Fibroblast of the aortic adventitia (primary cell): ENCODE results near the gene PRSS38. TPM values are rescaled to one million over a fixed set of nuclear protein-coding genes. Genes with fewer than 3 reads are reported as not detected.

ENCODE experiments used
- DNase-seq: peaks from one replicate; pipeline ENCODE4 v3.0.0-alpha.2; 2010; ENCODE audit warnings: low read depth
- H3K4me3 ChIP-seq: 2 replicates; pipeline ENCODE4 v1.5.1; 2011; ENCODE audit warnings: low read depth, mild to moderate bottlenecking, control low read depth, low read length, moderate library complexity
- total RNA-seq: library from RNA; depleted of rRNA; stranded (reverse); fragments of >200 nt; gene quantifications from 2 replicates; pipeline ENCODE4 v1.2.3, GENCODE V29; 2012; ENCODE audit warnings: low replicate concordance
- TF ChIP-seq, protein P1 (sequence below): IDR thresholded peaks from 2 replicates; pipeline ENCODE4 v1.5.1; 2011; ENCODE audit warnings: mild to moderate bottlenecking, low read length, control low read depth, inconsistent platforms; ENCODE audit not compliant: insufficient read depth

PRSS38 gene
- total RNA-seq, 1 donor, result not detected

DNA sequence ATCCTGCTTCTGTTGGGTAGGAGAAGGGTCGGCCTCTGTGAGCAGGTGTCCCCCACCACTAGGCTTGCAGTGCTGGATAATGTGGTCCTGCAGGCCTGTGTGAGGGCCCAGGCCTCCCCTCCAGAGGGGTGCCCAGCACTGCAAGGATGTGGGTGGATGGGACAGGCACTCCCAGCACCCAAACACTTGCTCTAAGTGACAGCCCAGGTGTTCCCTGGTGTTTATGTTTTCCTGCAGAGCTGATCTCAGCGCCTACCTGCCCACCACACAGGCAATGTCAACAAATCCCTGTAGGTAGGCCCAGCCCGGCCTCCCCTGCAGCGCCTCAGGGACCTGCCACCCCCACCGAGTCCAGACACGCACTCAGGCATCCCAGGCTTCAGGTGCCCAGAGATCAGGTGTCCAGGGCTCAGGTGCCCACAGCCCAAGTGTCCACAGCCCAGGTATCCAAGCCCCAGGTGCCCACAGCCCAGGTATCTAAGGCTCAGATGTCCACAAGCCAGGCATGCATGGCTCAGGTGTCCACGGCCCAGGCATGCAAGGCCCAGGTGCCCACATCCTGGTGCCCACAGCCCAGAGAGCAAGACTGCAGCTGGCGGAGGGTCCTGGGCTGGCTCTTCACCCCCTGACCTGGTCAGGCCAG, 73.0 kb downstream of the PRSS38 start:
- no peak for DNase-seq
- TF ChIP-seq, protein P1, sequence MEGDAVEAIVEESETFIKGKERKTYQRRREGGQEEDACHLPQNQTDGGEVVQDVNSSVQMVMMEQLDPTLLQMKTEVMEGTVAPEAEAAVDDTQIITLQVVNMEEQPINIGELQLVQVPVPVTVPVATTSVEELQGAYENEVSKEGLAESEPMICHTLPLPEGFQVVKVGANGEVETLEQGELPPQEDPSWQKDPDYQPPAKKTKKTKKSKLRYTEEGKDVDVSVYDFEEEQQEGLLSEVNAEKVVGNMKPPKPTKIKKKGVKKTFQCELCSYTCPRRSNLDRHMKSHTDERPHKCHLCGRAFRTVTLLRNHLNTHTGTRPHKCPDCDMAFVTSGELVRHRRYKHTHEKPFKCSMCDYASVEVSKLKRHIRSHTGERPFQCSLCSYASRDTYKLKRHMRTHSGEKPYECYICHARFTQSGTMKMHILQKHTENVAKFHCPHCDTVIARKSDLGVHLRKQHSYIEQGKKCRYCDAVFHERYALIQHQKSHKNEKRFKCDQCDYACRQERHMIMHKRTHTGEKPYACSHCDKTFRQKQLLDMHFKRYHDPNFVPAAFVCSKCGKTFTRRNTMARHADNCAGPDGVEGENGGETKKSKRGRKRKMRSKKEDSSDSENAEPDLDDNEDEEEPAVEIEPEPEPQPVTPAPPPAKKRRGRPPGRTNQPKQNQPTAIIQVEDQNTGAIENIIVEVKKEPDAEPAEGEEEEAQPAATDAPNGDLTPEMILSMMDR, result no peak
- no peak overlapping the region for H3K4me3 ChIP-seq

DNA sequence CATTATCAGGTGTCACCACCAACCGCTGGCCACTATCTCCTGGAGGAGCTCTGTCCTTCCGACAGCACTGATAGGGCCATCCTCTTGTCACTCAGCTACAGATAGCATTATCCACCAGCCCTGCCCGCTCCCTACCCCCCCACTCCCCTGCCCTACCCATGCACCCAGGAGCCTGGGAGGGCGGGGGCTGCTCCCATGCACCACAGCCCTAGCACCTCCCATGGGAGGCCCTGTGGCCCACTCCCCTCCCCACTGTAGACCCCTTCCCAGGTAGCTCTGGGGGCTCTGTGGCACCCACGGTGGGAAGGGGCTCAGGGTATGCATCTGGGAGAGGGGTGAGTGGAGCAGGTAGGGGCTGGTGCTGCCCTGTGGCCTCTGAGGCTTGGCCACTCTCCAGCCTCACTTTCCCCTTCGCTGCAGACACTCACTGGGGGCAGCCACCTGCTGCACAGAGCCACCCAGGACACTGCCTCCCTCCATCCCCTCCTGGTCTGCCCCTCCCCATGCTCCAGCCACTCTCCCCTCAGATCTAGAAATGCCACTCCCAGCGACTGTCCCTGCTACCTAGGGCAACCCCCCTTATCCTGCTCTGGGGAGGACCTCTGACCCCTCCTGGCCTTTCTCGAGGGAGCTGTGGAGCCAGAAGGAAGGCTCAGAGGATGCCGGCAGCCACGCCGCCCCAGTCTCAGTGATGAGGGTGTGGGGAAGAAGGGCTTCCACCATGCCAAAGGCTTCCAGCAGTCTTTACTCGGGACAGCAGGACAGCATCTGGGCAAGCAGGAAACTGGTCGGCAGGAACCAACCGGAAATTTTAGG, 73.8 kb downstream of the PRSS38 start:
- no peak for DNase-seq
- H3K4me3 ChIP-seq, result no peak overlapping the region
- TF ChIP-seq, protein P1, result no peak

DNA sequence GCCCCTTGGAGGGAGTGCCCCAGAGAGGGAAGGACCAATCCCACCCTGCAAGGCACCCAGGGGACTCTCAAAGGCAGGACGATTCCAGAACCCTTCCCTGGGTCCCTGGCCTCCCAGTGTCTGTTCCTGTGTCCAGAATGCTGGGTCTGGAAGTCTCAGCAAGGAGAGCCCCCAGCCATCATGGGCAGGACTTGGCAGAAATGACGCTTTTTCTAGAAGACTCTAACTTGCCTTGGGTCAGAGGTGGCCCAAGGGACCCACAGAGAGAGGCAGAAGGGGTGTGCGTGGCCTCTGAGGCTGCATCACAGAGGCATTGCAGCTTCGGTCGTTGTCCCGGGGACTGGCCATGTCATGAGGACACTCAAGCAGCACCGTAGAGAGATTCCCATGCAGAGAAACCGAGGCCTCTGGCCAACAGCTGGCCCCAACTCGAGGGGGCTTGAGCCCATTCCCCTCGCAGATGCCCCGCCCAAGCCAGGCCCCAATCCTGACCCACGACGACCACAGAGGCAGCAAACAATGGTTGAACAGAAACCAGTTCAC, 74.5 kb downstream of the PRSS38 start:
- DNase-seq, result no peak
- TF ChIP-seq, protein P1, result no peak
- H3K4me3 ChIP-seq, result no peak overlapping the region

DNA sequence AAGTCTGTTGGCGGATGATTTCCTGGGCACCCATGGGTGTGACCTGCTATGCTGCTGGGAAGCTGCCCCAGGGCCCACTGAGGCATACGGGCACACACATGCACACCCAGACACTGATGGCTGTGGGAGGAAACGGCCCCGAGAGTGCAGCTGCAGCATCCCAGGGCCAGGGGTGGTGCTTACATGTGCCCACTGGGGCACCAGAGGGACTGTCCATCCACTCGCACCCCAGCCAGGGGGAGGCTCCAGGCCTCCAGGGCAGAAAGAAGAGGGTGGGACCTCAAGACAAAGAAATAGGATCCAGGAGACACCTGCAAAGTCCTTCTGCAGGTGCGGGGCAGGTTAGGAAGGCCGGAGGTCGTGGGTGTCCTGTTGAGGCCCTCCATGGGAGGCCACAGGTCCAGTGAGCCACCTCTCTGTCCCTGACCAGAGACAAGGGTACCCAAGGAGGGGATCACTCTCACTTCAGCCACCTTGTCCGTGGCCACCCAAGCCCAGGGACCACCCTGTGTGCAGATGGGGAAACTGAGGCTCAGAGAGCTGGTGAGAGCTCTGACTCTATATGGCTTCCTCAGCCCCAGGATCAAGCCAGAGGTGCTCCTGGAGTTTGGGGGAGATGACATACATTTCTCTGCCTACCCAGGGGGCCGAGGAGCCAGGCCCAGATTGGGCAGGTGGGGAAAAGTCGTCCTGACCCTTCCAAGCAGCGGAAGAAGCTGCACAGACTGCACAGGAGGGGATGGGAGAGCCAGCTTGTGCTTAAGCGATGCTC, 75.2 kb downstream of the PRSS38 start:
- no peak for DNase-seq
- TF ChIP-seq, protein P1, result no peak
- H3K4me3 ChIP-seq, result no peak overlapping the region

DNA sequence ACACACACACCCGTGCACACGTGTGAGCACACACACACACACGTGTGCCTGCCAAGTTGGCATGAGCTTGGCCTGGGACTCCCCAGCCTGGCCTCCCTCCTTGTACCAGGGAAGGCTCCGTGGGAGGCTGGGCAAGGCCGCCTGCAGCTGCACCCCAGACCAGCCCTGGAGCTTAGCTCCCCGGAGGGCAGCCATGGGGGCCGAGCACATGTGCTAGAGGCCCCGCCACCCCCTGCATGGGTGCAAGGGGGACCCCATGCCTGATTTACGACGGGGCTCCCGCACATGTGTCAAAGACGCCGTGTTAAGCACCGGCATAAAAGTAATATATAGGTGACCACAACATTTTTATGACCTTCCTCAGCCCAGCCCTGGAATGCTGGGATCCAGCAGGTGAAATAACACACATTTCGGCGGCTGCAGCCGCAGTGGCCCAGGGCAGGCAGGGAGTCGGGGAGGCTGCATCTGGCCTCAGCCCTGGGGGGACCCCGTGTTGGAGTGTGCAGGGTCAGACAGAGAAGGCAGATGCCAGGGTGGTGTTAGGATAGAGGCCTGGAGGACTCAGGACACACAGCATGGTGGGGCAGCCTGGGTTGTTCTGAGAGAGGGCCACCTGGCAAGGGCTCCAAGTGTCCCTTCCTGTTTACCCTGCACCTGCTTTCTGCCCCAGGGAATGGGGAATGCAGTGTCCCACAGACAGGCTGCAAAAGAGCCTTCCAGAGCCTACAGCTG, 75.9 kb downstream of the PRSS38 start:
- TF ChIP-seq, protein P1, result no peak
- DNase-seq, result no peak
- H3K4me3 ChIP-seq, result no peak overlapping the region

DNA sequence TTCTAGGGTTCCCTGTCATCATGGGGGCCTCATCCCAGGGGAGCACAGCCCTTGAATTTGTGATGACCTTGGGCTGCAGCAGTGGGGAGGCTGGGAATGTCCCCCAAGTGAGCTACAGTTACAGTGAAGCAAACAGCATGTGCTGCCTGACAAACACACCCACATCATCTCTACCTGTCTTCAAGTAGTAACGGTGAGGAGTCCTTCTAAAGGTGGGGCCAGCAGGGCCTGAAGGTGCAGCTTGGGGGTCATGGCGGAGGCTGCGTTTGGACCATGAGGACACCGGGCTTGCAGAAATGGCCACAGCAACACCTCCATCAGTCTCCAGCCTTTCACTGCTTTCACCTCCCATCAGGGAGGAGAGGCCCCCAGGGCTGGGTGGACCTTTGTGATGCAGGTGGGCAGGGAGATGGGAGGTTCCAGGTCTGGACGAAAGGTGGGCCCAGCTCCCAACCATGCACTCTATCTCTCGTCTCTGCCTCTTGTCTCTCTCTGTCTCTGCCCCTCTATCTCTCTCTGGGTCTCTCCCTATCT, 76.5 kb downstream of the PRSS38 start:
- DNase-seq, result no peak
- H3K4me3 ChIP-seq, result no peak overlapping the region
- TF ChIP-seq, protein P1, result no peak
